Lung microvascular endothelial cell (primary cell): ENCODE results near the gene FLT3. TPM values are rescaled to one million over a fixed set of nuclear protein-coding genes. Genes with fewer than 3 reads are reported as not detected.
A peak's percentile ranks its signal among the peaks of the same experiment; 100 is the strongest.

Experiments used
- DNase-seq, 2 donors: peaks; one replicate each; pipeline versions ENCODE4 v3.0.0 to v3.0.0-alpha.2; 2010; ENCODE audit warnings: low read depth in 2 of 2
- total RNA-seq: library from RNA; depleted of rRNA; stranded (reverse); fragments of >200 nt; gene quantifications from 2 replicates; pipeline ENCODE4 v1.2.1, GENCODE V29; 2014

The FLT3 gene
- total RNA-seq, 1 donor from 2014 or later: not detected

DNA sequence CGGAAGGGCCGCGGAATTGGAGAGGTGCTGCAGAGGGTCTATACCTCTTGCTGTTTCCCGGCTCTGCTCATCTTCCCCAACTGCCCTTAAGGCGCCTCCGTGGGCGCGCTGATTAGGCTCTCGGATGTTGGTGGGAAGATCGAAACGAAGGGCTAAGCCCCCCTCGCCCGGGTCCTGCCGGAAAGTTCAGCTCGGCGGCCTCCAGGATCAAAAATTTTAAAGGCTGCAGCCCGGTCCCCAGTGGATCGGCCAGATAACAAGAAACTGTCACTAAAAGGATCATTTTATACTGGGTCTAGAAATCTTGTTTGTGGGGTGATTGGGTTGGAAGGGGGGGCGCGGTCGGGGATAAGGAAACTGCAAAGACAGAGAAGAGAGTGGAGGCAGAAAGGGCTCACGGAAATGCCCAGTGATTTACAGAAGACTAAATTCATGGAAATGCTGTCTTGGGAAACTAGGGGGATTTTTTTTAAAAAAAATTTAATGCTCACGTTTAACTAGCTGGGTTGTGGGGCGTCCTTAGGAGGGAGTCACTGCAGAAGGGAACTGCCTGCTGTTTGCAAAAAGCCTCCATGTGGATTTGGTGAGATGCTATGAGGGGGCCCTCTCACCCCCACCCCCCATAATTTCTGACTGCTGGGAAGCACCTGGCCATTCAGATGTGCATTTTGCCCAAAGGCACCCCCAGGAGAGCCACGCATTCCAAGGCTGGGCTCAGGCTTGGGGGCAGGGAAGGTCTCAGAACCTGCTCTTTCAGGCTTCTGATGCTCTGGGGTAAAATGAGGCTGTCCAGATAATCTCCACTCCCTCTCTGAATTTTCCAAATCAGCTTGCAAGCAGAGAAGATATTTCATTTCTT lies 138.9 kb downstream of the FLT3 start:
- DNase-seq: no peak

DNA sequence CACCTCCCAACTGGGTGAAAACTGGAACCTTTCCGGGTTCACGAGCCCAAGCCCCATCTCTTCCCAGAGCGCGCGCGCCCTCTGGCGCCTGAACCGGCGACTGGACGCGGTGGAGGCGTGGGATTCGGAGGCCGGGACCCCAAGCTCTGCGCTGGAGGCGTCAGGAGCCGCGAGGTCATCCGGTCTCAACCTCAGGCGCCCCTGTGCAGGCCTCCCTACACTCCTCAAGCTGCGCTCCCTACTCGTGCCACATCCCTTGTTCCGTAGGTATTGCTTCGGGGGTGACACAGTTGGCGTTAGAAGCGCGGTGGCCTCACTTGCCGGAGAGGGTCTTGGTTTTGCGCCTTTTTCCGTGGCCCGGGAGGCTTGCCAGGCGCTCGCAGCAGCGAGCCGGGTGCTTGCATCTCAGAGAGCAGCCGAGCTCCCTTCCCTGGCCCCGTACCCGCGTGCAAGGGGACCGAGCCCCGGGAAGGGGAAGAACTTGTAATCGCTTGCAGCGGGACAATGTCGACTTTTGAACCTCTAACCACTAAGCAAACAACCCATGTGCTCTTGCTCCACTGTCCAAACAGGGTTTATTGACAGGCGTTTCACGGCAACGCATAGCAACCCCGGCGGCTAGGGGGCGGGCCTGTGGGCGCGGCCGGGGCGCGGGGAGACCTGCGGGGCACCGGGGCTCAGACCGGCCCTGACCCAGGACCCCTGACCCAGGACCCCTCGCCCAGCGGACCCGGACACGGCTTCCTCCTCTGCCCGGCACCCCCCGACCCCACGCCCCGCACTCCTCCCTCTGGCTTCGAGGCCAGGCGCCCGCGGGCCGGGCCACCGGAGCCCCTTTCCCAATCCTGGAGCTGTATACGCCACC lies 139.8 kb downstream of the FLT3 start:
- DNase-seq: peak; percentile 40 to 68

DNA sequence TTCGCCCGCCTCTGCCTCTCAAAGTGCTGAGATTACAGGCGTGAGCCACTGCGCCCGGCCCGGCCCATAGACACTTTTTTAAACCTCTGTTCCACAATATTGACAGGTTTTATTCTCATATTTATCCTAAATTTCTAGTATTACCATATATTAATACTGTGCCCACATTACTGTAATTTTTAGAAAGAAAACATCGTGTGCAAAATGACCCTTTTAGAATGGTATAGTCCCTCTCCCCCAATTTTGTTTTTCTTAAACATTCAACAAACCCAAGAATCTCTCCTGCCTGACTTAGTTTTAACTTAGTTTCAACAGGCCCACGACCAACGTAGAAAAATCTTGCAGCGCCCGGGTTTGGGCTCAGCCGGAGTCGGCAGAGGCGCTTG lies 140.4 kb downstream of the FLT3 start:
- DNase-seq: no peak

DNA sequence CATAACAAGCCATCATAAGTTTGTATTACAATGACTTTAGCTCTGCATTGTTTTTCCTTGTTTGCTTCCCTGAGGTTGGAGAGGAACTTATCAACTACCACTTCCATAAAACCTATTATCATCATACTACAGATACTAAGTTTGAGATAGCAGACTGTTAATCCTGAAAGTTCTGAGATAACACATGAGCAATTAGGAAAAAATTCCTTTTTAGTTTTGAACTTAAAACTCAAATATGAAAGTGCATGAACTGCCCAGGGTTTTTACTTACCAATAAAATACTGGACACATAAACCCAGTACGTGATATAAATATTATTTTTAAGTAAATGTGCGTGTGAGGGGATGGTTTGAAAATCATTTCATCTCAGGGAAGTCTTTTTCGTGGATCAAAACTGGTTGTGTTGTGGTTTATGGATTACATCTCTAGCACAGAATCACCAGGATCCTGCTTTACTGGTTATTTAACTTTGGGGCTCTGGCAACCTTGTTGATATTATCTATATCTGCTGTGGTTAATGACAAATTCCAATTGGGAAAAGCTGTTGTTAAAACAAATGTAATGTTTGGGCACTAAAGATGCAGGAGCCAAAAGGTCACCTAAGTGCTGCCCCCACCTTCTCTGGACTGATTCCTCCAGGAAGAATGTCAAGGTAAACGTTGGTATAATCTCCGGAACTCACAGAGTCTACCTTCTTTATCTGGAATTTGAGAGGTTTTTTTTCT lies 143.6 kb downstream of the FLT3 start:
- no peak for DNase-seq

DNA sequence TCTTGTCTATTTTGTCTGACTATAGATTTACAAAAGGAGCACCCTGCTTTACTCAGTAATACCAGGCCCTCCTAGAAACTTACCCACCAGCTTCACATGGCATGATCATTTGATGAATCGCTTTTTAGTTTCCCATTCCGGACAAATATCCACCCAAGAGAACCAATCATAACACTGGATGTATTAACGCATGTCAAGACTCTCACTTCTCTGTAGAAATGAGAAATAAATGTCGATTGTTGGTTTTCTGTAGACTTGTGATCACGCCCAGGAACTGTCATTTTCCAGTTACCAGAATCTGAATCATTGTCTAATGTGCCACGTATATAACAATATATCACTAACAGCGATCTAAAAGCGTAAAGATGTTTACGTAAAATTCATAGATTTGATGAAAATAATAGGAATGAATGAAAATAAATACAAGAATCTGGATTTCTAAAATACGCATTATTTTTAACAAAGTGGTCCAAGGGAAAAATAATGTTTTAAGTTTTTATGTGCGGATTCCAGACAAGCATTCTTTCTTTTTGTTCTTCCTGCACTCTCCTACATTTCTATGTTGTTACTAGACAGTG lies 145.3 kb downstream of the FLT3 start:
- DNase-seq: no peak

DNA sequence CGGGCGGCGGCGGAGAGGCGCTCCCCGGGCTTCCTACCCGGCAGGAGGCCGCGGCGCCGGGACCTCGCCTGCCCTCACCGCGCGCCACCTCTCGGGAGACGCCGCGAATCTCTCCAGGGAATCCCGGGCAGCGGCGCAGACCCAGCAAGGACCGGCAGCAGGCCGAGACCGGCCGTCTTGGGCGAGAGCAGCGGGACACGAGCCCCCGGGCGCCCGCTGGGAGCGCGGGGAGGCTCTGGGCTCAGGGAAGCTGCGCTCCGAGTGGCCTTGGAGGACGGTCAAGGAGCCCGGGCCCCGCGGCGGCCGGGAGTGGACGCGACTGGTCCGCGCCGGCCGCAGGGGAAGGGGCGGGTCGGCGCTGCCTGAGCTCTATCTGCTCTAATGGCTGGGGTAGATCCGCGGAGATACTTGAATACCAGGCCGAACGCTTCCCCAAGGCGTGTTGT lies 145.9 kb downstream of the FLT3 start:
- peak; percentile 12 to 38 for DNase-seq

DNA sequence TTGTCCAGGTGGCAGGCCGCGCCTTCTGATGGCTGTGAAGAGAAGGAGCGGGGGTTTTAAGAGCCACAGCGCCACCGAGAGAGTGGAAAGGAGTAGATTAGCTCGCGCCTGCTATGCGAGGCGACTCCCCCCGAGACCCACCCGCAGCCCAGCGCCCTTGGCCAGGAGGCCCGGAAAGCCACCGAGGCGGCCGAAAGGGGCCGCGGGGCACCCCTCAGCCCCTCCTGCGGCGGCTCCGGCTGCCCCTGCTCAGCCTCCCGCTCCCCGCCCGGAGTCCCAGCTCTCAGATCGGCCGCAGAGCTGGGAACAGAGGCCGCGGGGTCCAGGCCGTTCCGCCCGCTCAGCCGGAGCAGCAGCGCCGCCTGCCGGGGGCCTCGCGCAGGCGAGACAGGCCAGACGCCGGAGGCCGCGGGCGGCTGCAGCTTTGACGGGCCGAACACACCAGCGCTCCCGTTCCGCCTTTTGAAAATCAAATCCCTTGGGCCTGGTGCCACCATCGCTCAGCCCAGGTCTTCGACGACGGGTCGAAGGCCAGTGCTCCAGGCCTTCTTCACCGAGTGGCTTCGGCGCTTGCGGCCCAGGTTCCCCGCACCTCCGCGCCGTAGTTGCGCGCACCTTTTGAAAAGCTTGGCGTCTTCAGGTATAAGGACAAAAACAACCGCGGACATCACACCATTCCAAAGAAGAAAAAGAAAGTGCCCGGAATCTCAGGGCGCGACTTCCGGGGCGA lies 146.5 kb downstream of the FLT3 start:
- peak; percentile 76 to 79 for DNase-seq

Other genes with a start within 250 kb of the FLT3 start
- not detected in 2 replicates for gene PDX1, start 180.6 kb downstream of the FLT3 start, total RNA-seq
- gene CDX2, start 131.3 kb downstream of the FLT3 start, total RNA-seq: not detected in 2 replicates
- gene URAD, start 111.9 kb downstream of the FLT3 start, total RNA-seq: not detected in 2 replicates
- gene PAN3, start 38.0 kb upstream of the FLT3 start, total RNA-seq: 14.6 and 17.5 TPM in 2 replicates